GM23338 (cell line): Measurements from ENCODE around the gene NEIL1. TPM values are rescaled to one million over a fixed set of nuclear protein-coding genes. Genes with fewer than 3 reads are reported as not detected.

ENCODE experiments used
- ATAC-seq: fragments of 200-7000 bp; cut with Tn5 transposase; 3 replicates; pipeline ENCODE4 v1.9.1; 2020
- DNase-seq: peaks from one replicate; pipeline ENCODE4 v3.0.0-alpha.2; 2015; ENCODE audit warnings: low spot score
- H2AFZ ChIP-seq: fragments of 200-600 bp; sonication (generic); 2 replicates; pipeline ENCODE4 v1.8.0; 2016; ENCODE audit warnings: antibody characterized with exemption, mild to moderate bottlenecking, moderate library complexity
- H3F3A ChIP-seq: fragments of 200-600 bp; sonication (generic); replicated peaks from 2 replicates; pipeline ENCODE4 v1.8.0; 2017; ENCODE audit warnings: antibody characterized with exemption, mixed run types, low read depth
- H3K27ac ChIP-seq: fragments of 200-600 bp; sonication (generic); 2 replicates; pipeline ENCODE4 v1.6.1; 2016; ENCODE audit warnings: low read depth
- H3K27me3 ChIP-seq: fragments of 200-600 bp; sonication (generic); 2 replicates; pipeline ENCODE4 v1.8.0; 2016; ENCODE audit warnings: mild to moderate bottlenecking, mixed run types, moderate library complexity; ENCODE audit not compliant: insufficient read depth
- H3K36me3 ChIP-seq: fragments of 200-600 bp; sonication (generic); 2 replicates; pipeline ENCODE4 v1.8.0; 2016; ENCODE audit warnings: mild to moderate bottlenecking; ENCODE audit not compliant: insufficient read depth
- H3K4me1 ChIP-seq: fragments of 200-600 bp; sonication (generic); 2 replicates; pipeline ENCODE4 v1.8.0; 2016; ENCODE audit warnings: mild to moderate bottlenecking, moderate library complexity; ENCODE audit not compliant: insufficient read depth
- H3K4me2 ChIP-seq: fragments of 200-600 bp; sonication (generic); 2 replicates; pipeline ENCODE4 v1.7.1; 2017; ENCODE audit warnings: mixed run types
- H3K4me3 ChIP-seq: fragments of 200-600 bp; sonication (generic); 2 replicates; pipeline ENCODE4 v1.6.1; 2016; ENCODE audit warnings: mixed run types
- H3K79me2 ChIP-seq: fragments of 200-600 bp; sonication (generic); replicated peaks from 2 replicates; pipeline ENCODE4 v1.8.0; 2017; ENCODE audit warnings: mild to moderate bottlenecking; ENCODE audit not compliant: insufficient read depth
- H3K9me2 ChIP-seq: fragments of 200-600 bp; sonication (generic); 2 replicates; pipeline ENCODE4 v1.8.0; 2017; ENCODE audit not compliant: insufficient read depth
- H4K20me1 ChIP-seq: fragments of 200-600 bp; sonication (generic); replicated peaks from 2 replicates; pipeline ENCODE4 v1.8.0; 2017; ENCODE audit warnings: mild to moderate bottlenecking; ENCODE audit not compliant: insufficient read depth
- H3K27ac Mint-ChIP-seq: 2 replicates; pipeline ENCODE4 v1.8.0; 2020; ENCODE audit warnings: inconsistent platforms, mild to moderate bottlenecking, moderate library complexity, mixed read lengths
- H3K27me3 Mint-ChIP-seq: 3 replicates; pipeline ENCODE4 v1.8.0; 2022; ENCODE audit warnings: low read depth, mild to moderate bottlenecking, moderate library complexity, mixed read lengths, inconsistent platforms; ENCODE audit not compliant: insufficient read depth, poor library complexity
- H3K36me3 Mint-ChIP-seq: 3 replicates; pipeline ENCODE4 v1.8.0; 2021; ENCODE audit warnings: low read depth, mild to moderate bottlenecking, inconsistent platforms, moderate library complexity, mixed read lengths
- H3K4me1 Mint-ChIP-seq: 3 replicates; pipeline ENCODE4 v1.8.0; 2020; ENCODE audit warnings: mild to moderate bottlenecking, inconsistent platforms, mixed read lengths
- H3K4me3 Mint-ChIP-seq: 3 replicates; pipeline ENCODE4 v1.8.0; 2021; ENCODE audit warnings: moderate library complexity, mild to moderate bottlenecking, inconsistent platforms, mixed read lengths
- H3K9me3 Mint-ChIP-seq: 3 replicates; pipeline ENCODE4 v1.8.0; 2020; ENCODE audit warnings: moderate library complexity, mild to moderate bottlenecking, inconsistent platforms, mixed read lengths
- CREB1 ChIP-seq: fragments of 250-450 bp; sonication (Bioruptor Pico); IDR thresholded peaks from 2 replicates; pipeline ENCODE4 v1.5.0; 2020; ENCODE audit warnings: low read depth, mild to moderate bottlenecking, moderate library complexity
- CTCF ChIP-seq, 2 experiments: fragments of 200-600 bp in 1 of 2; sonication (generic) in 1 of 2; conservative IDR thresholded peaks; 2 replicates each; pipeline versions ENCODE4 v1.5.1 to v1.6.1; 2016 to 2017; ENCODE audit warnings: antibody characterized with exemption in 2 of 2, low read depth in 2 of 2, mild to moderate bottlenecking in 2 of 2, moderate library complexity in 1 of 2
- ETS1 ChIP-seq: IDR thresholded peaks from 2 replicates; pipeline ENCODE4 v1.6.1; 2016; ENCODE audit warnings: antibody characterized with exemption
- EZH2 ChIP-seq: fragments of 200-600 bp; sonication (generic); IDR thresholded peaks from one replicate; pipeline ENCODE4 v1.8.0; 2017; ENCODE audit warnings: antibody characterized with exemption, mild to moderate bottlenecking, low read depth; ENCODE audit not compliant: unreplicated experiment
- EZH2phosphoT487 ChIP-seq: fragments of 200-600 bp; sonication (generic); IDR thresholded peaks from one replicate; pipeline ENCODE4 v1.8.1; 2018; ENCODE audit warnings: antibody characterized with exemption; ENCODE audit not compliant: unreplicated experiment
- JUNB ChIP-seq: IDR thresholded peaks from one replicate; pipeline ENCODE4 v1.6.1; 2016; ENCODE audit warnings: antibody characterized with exemption; ENCODE audit not compliant: unreplicated experiment
- NANOG ChIP-seq: IDR thresholded peaks from 2 replicates; pipeline ENCODE4 v1.6.1; 2016; ENCODE audit warnings: antibody characterized with exemption, borderline replicate concordance
- POLR2AphosphoS5 ChIP-seq: IDR thresholded peaks from 2 replicates; pipeline ENCODE4 v1.6.1; 2016; ENCODE audit warnings: antibody characterized with exemption, low read depth
- REST ChIP-seq: IDR thresholded peaks from one replicate; pipeline ENCODE4 v1.6.1; 2018; ENCODE audit warnings: antibody characterized with exemption; ENCODE audit not compliant: unreplicated experiment
- STAT1 ChIP-seq: IDR thresholded peaks from one replicate; pipeline ENCODE4 v1.6.1; 2016; ENCODE audit warnings: antibody characterized with exemption; ENCODE audit not compliant: unreplicated experiment
- ZNF114 ChIP-seq: fragments of 250-450 bp; sonication (Bioruptor Pico); IDR thresholded peaks from 2 replicates; pipeline ENCODE4 v1.5.0; 2020; ENCODE audit warnings: mild to moderate bottlenecking, moderate library complexity
- ZNF331 ChIP-seq: fragments of 250-450 bp; sonication (Bioruptor Pico); IDR thresholded peaks from 2 replicates; pipeline ENCODE4 v1.5.0; 2020; ENCODE audit warnings: low read depth, mild to moderate bottlenecking, moderate library complexity
- ZNF462 ChIP-seq: fragments of 250-450 bp; sonication (Bioruptor Pico); IDR thresholded peaks from 2 replicates; pipeline ENCODE4 v1.5.0; 2020; ENCODE audit warnings: mild to moderate bottlenecking, moderate library complexity
- polyA plus RNA-seq: library from polyadenylated mRNA; unstranded; fragments of >200 nt; fragmentation: Nextera tagmentation; extraction: Ambion mirVana; gene quantifications from 2 replicates; pipeline ENCODE4 v1.2.1, GENCODE V29; 2016
- total RNA-seq: library from RNA; depleted of rRNA; stranded (reverse); fragments of >200 nt; shearing (Covaris generic); gene quantifications from 2 replicates; pipeline ENCODE4 v1.2.3, GENCODE V29; 2014

NEIL1 gene
- total and polyA plus RNA-seq, 2 experiments from 2014 or later: 6.2 to 17.0 TPM

GRCh38 chr15:75367913-75368688, 21.3 kb downstream of the NEIL1 start, which contains the start of gene MAN2C1:
MAN2C1 (minus strand) TSS chr15:75368607; CDS start chr15:75368583, 24 bp downstream.
- no peaks in the 10 kb centered on the region for H3K9me2 ChIP-seq
- peak; percentile 91 for ATAC-seq

More at GRCh38 chr15:75367913-75368688, 21.3 kb downstream of the NEIL1 start, which contains the start of gene MAN2C1:
- Histone ChIP-seq H3F3A (peaks cover 26% of the 10 kb centered on the region; the same call in 1 of the 2 replicates), H3K36me3 (peaks cover 17% of the 10 kb centered on the region; the same call in 1 of the 2 replicates), H3K79me2 (0 out of 2 replicates have a peak, but pooled peaks cover 10% of the 10 kb centered on the region), H2AFZ (peak within 1 kb of the TSS; percentile 72; the same call in 1 of the 2 replicates), H3K4me1 (peaks cover 13% of the 10 kb centered on the region; the same call in 1 of the 2 replicates), H3K27ac (peak within 1 kb of the TSS; percentile 98), H4K20me1 (peaks cover 8% of the 10 kb centered on the region), H3K4me3 (peak within 1 kb of the TSS; percentile 87), H3K27me3 (no peaks in the 10 kb centered on the region), H3K4me2 (peak within 1 kb of the TSS; percentile 85)
- DNase-seq: peak; percentile 98
- Mint-ChIP-seq H3K9me3 (no peaks in the 10 kb centered on the region; the same call in 2 of the 3 replicates), H3K27ac (peak within 1 kb of the TSS; percentile 98), H3K4me1 (peaks cover 12% of the 10 kb centered on the region), H3K27me3 (peaks cover 13% of the 10 kb centered on the region), H3K36me3 (peaks cover 60% of the 10 kb centered on the region), H3K4me3 (peak within 1 kb of the TSS; percentile 89)
- TF ChIP-seq ETS1: peak; percentile 48; the same call in 1 of the 2 replicates
- TF ChIP-seq ZNF331 (CRISPR knock-in tag): no peak
- peak; percentile 88 for TF ChIP-seq POLR2AphosphoS5
- TF ChIP-seq EZH2: no peak
- peak; percentile 27 for TF ChIP-seq REST
- no peak for TF ChIP-seq EZH2phosphoT487
- TF ChIP-seq STAT1: no peak
- no peak for TF ChIP-seq ZNF114
- TF ChIP-seq JUNB: no peak
- peak; percentile 82 for TF ChIP-seq CREB1 (CRISPR knock-in tag)
- TF ChIP-seq CTCF (conservative IDR thresholded peaks at IDR 0.05; ENCODE audit: low read depth in 2 of 2): peak; percentile 60 to 96
- no peak for TF ChIP-seq NANOG
- no peak for TF ChIP-seq ZNF462 (CRISPR knock-in tag)
